Left cardiac atrium (tissue), 4 donors: ENCODE data around the gene CELF1. TPM values are rescaled to one million over a fixed set of nuclear protein-coding genes. Genes with fewer than 3 reads are reported as not detected.
A peak's percentile ranks its signal among the peaks of the same experiment; 100 is the strongest.
"Not testable (repeated sequence)": the region's sequence is repeated elsewhere in the genome, so short reads cannot be mapped to it uniquely, and the experiment has no call there.

Source experiments
- ATAC-seq, 2 donors: fragments of 200-7000 bp; cut with Tn5 transposase; one replicate each; pipeline ENCODE4 v1.9.1; 2020; ENCODE audit warnings: mild to moderate bottlenecking in 2 of 2, moderate library complexity in 2 of 2
- DNase-seq: peaks from one replicate; pipeline ENCODE4 v3.0.0-alpha.2; 2020
- intact Hi-C, 2 donors: fragments of 100-400 bp; cut with DNase I; formaldehyde crosslinking; loops; one replicate each; pipeline versions ENCODE4 v1.14.1 to v1.15.1; 2022 to 2023
- total RNA-seq, 2 donors: library from RNA; stranded (reverse); fragmentation: NEBNext Ultra II Directional; extraction: Animal tissue kit (Norgen Biotek cat#: 25700); gene quantifications; one replicate each; pipeline ENCODE4 v1.2.1, GENCODE V29; 2021
- donor health status: DM: no; HTN: yes; CAD: no.
- donor health status: DM: no; HTN: yes; CAD: no; lungs with severe emphysema.
- donor health status: DM: yes; HTN: yes; CAD: no.
- donor health status: Dilated cardiomyopathy.

CELF1 gene
- total RNA-seq, 2 donors from 2014 or later: 64.5 to 81.9 TPM

GRCh38 chr11:47551086-47551485, 1.8 kb downstream of the CELF1 start:
- intact Hi-C loops: no loop called here
- ATAC-seq (no peak), DNase-seq (no peak)

GRCh38 chr11:47550288-47551047, 2.5 kb downstream of the CELF1 start:
- no peak for ATAC-seq
- intact Hi-C loops: no loop called here

GRCh38 chr11:47546274-47546673, 6.7 kb downstream of the CELF1 start:
- intact Hi-C loops, DNase-seq, ATAC-seq: not testable (repeated sequence)

More at GRCh38 chr11:47550288-47551047, 2.5 kb downstream of the CELF1 start:
- DNase-seq: no peak

- ATAC-seq (no peak), DNase-seq (no peak)
- intact Hi-C loops: no loop called here
Observed at GRCh38 chr11:47545298-47545697, 7.6 kb downstream of the CELF1 start.

- intact Hi-C loops: no loop called here
- DNase-seq (no peak), ATAC-seq (no peak)
Observed at GRCh38 chr11:47541070-47541469, 11.9 kb downstream of the CELF1 start.

DNA sequence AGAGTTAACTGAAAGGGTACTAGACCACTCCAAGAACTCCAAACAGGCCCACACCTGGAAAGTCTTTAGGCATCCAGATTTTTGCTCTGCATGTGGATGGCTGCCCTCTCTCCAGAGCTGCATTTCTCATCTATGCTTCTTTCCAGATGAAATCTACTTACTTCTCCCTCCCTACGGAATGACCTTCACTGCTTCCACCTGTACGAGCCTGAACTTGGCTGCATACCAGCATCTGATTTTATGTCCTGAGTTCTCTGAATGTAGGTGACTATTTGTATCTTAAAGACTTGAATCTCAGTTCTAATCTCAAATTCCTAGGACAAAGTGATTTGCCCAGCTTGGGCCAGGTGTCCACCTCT, 13.3 kb downstream of the CELF1 start:
- ATAC-seq (no peak), DNase-seq (no peak)
- intact Hi-C loops: no loop called here

DNA sequence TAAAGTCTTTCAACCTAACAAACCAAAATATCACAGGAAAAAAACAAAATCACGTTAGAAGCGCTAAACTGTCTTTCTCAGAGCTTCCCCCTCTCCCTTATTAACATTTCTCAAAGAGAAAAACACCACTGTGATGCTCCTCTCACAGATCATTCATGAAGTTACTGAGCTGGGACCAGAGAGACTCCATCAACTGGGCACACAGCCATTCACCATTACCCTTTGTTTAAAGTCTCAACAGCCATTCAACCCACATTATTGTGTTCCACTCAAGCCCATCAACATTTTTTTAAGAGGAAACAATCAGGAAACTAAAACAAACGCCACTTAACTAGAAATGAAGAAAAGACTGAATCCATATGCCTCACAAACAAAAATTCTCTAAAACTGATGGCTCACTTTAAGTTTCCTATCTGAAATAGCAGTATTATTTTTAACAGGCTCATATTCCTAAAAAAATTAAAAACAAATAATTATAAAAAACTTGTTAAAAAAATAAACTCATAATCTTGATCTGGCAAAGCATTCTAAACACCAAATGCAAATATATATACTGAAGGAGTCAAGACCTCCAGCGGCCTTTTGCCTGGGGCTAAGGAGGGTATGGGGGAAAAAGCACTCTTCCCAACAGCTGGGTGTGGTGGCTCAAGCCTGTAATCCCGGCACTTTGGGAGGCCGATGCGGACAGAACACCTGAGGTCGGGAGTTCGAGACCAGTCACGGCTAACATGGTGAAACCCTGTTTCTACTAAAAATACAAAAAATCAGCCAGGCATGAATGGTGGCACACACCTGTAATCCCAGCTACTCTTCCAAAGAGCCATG, 14.0 kb downstream of the CELF1 start:
- intact Hi-C loops: no loop called here
- ATAC-seq: no peak
- no peak for DNase-seq

- intact Hi-C loops: no loop called here
- DNase-seq: no peak
- peak in 1 of 2 donors; percentile 28 for ATAC-seq
Observed at GRCh38 chr11:47536915-47537314, 16.0 kb downstream of the CELF1 start.

- intact Hi-C loops: no loop called here
- ATAC-seq (no peak), DNase-seq (no peak)
Observed at GRCh38 chr11:47534704-47535251, 18.2 kb downstream of the CELF1 start.

DNA sequence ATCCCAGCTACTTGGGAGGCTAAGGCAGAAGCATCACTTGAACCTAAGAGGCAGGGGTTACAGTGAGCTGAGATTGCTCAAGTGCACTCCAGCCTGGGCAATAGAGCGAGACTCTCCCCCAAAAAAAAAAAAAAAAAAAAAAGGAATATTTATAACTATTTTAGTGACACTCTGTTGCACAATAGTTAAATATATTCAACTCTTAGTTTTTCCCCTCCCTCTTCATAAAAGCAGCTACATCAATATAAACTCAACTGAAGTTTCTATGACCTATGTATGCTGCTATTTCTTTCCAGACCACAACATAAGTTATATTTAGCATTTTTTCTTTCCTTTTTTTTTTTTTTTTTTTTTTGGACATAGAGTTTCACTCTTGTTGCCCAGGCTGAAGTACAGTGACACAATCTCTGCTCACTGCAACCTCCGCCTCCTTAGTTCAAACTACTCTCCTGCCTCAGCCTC, 19.2 kb downstream of the CELF1 start:
- intact Hi-C loops: no loop called here
- ATAC-seq: no peak
- no peak for DNase-seq

GRCh38 chr11:47532597-47533213, 20.2 kb downstream of the CELF1 start:
- DNase-seq (no peak), ATAC-seq (no peak)
- intact Hi-C loops: no loop called here

DNA sequence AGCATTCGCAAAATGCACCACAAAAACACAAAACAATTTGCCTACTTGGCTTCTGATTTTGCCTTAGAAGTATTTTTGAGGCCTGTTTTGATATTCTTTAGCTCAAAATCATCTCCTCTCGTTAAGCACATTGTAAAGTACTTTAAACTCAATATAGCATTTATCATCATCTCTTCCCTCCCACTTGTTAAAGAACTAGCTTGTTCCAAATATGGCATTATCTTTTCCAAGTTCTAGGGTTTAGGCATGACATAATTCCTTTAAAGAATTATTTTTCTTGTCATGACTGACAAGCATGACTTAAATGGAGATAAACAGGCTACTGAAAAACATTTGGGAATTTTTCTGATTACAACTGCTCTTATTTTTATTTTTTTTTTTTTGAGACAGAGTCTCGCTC, 21.3 kb downstream of the CELF1 start:
- DNase-seq: no peak
- intact Hi-C loops: no loop called here
- ATAC-seq: peak in 1 of 2 donors; percentile 66

- intact Hi-C loops, DNase-seq, ATAC-seq: not testable (repeated sequence)
Observed at GRCh38 chr11:47530721-47531120, 22.2 kb downstream of the CELF1 start.

DNA sequence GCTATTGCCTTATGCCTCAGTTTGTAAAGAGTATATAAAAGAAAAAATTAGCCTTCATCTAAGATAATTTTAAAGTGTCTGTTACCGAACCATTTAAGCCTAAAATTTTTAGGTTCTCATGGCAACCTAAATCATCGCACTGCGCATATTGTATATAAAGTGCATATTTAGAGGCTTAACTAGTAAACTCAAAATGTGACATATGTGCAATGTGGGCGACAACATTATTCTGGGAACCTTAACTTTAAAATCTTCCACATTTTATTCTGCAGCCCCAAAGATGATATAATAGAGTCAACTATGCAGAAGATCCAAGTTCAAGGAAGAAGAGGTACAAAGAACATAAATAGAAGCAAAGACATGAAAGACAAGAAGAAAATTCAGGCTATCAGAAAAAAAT, 23.0 kb downstream of the CELF1 start:
- intact Hi-C loops: no loop called here
- no peak for DNase-seq
- ATAC-seq: no peak

- intact Hi-C loops: no loop called here
- no peak for DNase-seq
- no peak for ATAC-seq
Observed at GRCh38 chr11:47527186-47527585, 25.7 kb downstream of the CELF1 start.

DNA sequence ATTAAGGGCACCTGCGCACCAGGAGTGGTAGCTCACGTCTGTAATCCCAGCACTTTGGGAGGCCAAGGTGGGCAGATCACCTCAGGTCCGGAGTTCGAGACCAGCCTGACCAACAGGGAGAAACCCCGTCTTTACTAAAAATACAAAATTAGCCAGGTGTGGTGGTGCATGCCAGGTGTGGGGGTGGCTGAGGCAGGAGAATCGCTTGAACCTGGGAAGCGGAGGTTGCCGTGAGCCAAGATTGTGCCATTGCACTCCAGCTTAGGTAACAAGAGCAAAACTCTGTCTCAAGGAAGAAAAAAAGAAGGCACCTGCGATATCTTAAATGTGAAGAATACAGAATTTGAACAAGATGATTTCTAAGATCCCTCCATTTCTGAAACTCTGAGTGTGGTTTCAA, 26.9 kb downstream of the CELF1 start:
- DNase-seq, intact Hi-C loops, ATAC-seq: not testable (repeated sequence)

GRCh38 chr11:47524291-47524874, 28.5 kb downstream of the CELF1 start:
- intact Hi-C loops: no loop called here
- peak; percentile 60 to 71 for ATAC-seq
- DNase-seq: no peak

DNA sequence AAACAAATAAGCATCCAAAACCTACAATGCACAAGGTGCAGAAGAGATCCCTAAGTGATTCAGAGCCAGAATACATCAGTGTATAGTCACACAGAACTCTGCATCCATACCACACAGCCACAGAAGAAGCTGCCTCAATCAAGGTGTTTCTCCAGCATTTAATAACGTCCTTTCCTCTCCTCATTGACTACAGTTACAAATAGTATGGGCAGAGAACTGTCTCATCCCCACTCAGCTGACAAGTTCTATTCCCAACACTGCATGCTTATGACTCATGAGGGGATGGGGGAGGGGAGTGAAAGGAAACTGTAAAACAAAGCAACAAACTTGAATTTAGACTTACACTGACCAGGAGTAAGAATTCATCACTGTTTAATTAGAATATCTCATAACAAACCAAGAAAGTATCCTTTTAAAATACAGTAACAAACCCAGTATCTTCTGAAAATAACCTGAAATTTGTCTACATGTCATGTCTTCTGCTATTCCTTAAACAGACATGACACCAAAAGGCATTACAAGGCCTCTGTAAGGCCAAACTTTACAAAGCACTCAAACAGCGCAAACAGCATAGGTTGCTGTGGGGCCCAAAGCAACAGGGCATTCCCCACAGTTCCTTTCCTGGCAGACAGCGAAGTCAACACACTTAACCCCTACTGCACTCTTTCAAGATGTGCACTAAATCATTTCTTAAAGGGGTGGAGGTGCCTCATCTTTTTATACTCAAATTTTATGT, 29.3 kb downstream of the CELF1 start:
- ATAC-seq: peak; percentile 68 to 93
- intact Hi-C loops: no loop called here
- DNase-seq: no peak
